GM12873 (cell line): ENCODE measurements around the gene EIF2B5.

Experiments used
- CTCF ChIP-seq: IDR thresholded peaks from 2 replicates; pipeline ENCODE4 v1.5.1; 2012; ENCODE audit warnings: low read depth, mild to moderate bottlenecking, moderate library complexity, low read length, control low read depth; ENCODE audit not compliant: insufficient read depth; ENCODE audit errors: missing control alignments

Gene EIF2B5

GRCh38 chr3:184158404-184158803, 23.2 kb downstream of the EIF2B5 start:
- TF ChIP-seq CTCF = no peak

GRCh38 chr3:184160456-184160855, 25.3 kb downstream of the EIF2B5 start:
- TF ChIP-seq CTCF = no peak

- no peak for TF ChIP-seq CTCF
Measured at GRCh38 chr3:184164648-184165330, 29.6 kb downstream of the EIF2B5 start.

- no peak for TF ChIP-seq CTCF
Measured at GRCh38 chr3:184165543-184165942, 30.4 kb downstream of the EIF2B5 start.

DNA sequence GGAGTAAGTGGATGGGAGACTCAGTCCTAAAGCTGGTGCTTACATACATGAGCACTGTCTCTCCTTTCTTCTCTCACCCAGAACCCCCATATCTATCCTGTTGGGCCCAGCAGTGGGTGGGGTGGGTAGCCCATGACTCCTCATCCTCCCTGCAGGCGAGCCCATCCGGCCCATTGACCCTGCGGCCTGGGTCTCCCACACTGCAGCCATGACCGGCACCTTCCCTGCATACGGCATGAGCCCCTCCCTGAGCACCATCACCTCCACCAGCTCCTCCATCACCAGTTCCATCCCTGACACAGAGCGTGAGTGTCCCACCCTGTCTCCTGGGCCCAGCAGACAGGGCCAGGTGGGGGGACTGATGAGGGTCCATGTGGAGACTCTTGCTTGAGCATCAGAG, 31.5 kb downstream of the EIF2B5 start:
- TF ChIP-seq CTCF = no peak

- no peak for TF ChIP-seq CTCF
Measured at GRCh38 chr3:184167786-184168185, 32.6 kb downstream of the EIF2B5 start.

DNA sequence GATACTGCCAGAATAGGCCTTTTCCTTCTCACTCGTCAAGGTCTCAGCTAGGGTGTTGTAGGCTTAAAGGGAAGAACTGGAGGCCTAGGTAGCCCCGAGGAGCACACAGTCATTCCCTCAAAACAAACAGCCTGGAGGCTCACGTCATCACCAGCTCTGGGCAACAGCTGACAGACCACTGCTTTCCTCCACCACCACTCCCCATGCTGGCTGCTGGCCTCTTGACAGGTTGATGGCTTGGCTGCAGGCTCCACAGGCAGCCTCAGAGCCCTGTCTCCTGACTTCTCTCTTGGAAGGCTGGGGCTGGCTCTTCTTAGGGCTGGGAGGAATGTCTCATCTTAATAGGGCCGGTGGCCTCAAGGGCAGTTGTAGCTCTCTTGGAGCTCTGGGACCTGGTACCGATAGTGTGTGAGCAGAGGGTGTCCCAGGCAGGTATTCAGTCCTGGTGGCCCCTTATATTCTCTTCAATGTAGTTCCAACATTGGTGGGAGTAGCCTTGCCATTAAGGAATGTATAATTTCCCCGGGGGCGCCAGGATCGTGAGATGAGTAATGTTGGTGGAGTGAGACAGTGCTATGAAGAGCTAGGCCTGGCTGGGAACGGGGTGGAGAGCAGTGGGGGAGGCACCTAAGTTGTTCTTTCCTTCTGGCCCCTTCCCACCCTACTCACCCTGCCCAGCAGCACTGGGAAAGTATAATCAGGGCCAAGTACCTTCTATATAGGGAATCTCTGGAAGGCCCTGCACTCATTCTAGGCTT, 33.4 kb downstream of the EIF2B5 start:
- TF ChIP-seq CTCF = no peak
